ENCODE measurements around the gene VEGFA. TPM values are rescaled to one million over a fixed set of nuclear protein-coding genes. Genes with fewer than 3 reads are reported as not detected.

The VEGFA gene
- total RNA-seq, 1 experiment from 2014 or later = 116 TPM

GRCh38 chr6:43763812-43764522 lies 6.0 kb upstream of the VEGFA start:
- no peak overlapping the region for H3K27ac ChIP-seq (ENCODE audit: low read depth, low read length, poor library complexity, severe bottlenecking)
- BruUV-seq (replicated peaks) = no TSS peak
- TF ChIP-seq CTCF (conservative IDR thresholded peaks at IDR 0.05; ENCODE audit: low read depth, low read length) = no peak
- no peak for TF ChIP-seq EZH2 (IDR thresholded peaks at IDR 0.05; ENCODE audit: borderline replicate concordance, low read depth, low read length, poor library complexity, severe bottlenecking)
- no peak overlapping the region for H3K4me3 ChIP-seq (ENCODE audit: low read depth, low read length, poor library complexity, severe bottlenecking)
- H3K4me1 ChIP-seq (ENCODE audit: insufficient read depth, low read length, poor library complexity, severe bottlenecking) = peaks cover 9% of the 10 kb centered on the region
- ChIA-PET POLR2A (ENCODE audit: low non-redundant PET) (no interaction called here), CTCF (interaction anchor here (0.5 to 0.6 kb wide), 2 partner anchors 52 to 311 kb away, joined by 3 to 5 read pairs; no protein-coding TSS in a partner anchor)
- intact Hi-C loops (cut with micrococcal nuclease; ENCODE audit: unreplicated experiment) = no loop called here
- DNase-seq (ENCODE audit: low spot score) = no peak
- H3K27me3 ChIP-seq (replicated peaks; ENCODE audit: insufficient read depth, low read depth, low read length, poor library complexity) = no peaks in the 10 kb centered on the region
- no peaks in the 10 kb centered on the region for H3K9me3 ChIP-seq (ENCODE audit: low read depth, low read length, poor library complexity, severe bottlenecking)
- no peaks in the 10 kb centered on the region for H3K36me3 ChIP-seq (ENCODE audit: insufficient read depth, low read length, poor library complexity, severe bottlenecking)

GRCh38 chr6:43764772-43765171 lies 5.2 kb upstream of the VEGFA start:
- POLR2A ChIA-PET (ENCODE audit: low non-redundant PET) = no interaction called here
- no peak for DNase-seq (ENCODE audit: low spot score)
- TF ChIP-seq CTCF (conservative IDR thresholded peaks at IDR 0.05; ENCODE audit: low read depth, low read length) (no peak), EZH2 (IDR thresholded peaks at IDR 0.05; ENCODE audit: borderline replicate concordance, low read depth, low read length, poor library complexity, severe bottlenecking) (no peak)

GRCh38 chr6:43765776-43766499 lies 4.1 kb upstream of the VEGFA start:
- no peak for DNase-seq (ENCODE audit: low spot score)
- Histone ChIP-seq H3K4me1 (ENCODE audit: insufficient read depth, low read length, poor library complexity, severe bottlenecking) (peaks cover 9% of the 10 kb centered on the region), H3K4me3 (ENCODE audit: low read depth, low read length, poor library complexity, severe bottlenecking) (no peak overlapping the region), H3K27ac (ENCODE audit: low read depth, low read length, poor library complexity, severe bottlenecking) (no peak overlapping the region), H3K36me3 (ENCODE audit: insufficient read depth, low read length, poor library complexity, severe bottlenecking) (no peaks in the 10 kb centered on the region), H3K9me3 (ENCODE audit: low read depth, low read length, poor library complexity, severe bottlenecking) (no peaks in the 10 kb centered on the region), H3K27me3 (replicated peaks; ENCODE audit: insufficient read depth, low read depth, low read length, poor library complexity) (no peaks in the 10 kb centered on the region)
- intact Hi-C loops (cut with micrococcal nuclease; ENCODE audit: unreplicated experiment) = no loop called here
- TF ChIP-seq EZH2 (IDR thresholded peaks at IDR 0.05; ENCODE audit: borderline replicate concordance, low read depth, low read length, poor library complexity, severe bottlenecking) (no peak), CTCF (conservative IDR thresholded peaks at IDR 0.05; ENCODE audit: low read depth, low read length) (no peak)
- ChIA-PET CTCF (no interaction called here), POLR2A (ENCODE audit: low non-redundant PET) (no interaction called here)
- no TSS peak for BruUV-seq (replicated peaks)

More at GRCh38 chr6:43764772-43765171, 5.2 kb upstream of the VEGFA start:
- Histone ChIP-seq H3K27ac (ENCODE audit: low read depth, low read length, poor library complexity, severe bottlenecking) (no peak overlapping the region), H3K36me3 (ENCODE audit: insufficient read depth, low read length, poor library complexity, severe bottlenecking) (no peaks in the 10 kb centered on the region), H3K27me3 (replicated peaks; ENCODE audit: insufficient read depth, low read depth, low read length, poor library complexity) (no peaks in the 10 kb centered on the region), H3K9me3 (ENCODE audit: low read depth, low read length, poor library complexity, severe bottlenecking) (no peaks in the 10 kb centered on the region), H3K4me1 (ENCODE audit: insufficient read depth, low read length, poor library complexity, severe bottlenecking) (peaks cover 9% of the 10 kb centered on the region), H3K4me3 (ENCODE audit: low read depth, low read length, poor library complexity, severe bottlenecking) (no peak overlapping the region)
- CTCF ChIA-PET = interaction anchor here (0.5 kb wide), 1 partner anchor 133 kb away, joined by 5 read pairs; no protein-coding TSS in a partner anchor
- intact Hi-C loops (cut with micrococcal nuclease; ENCODE audit: unreplicated experiment) = no loop called here
- BruUV-seq (replicated peaks) = no TSS peak

Measured in A673 (cell line).